PC-3 (cell line): Measurements from ENCODE around the gene FES. TPM values are rescaled to one million over a fixed set of nuclear protein-coding genes. Genes with fewer than 3 reads are reported as not detected.
A peak's percentile ranks its signal among the peaks of the same experiment; 100 is the strongest.

Experiments used
- ATAC-seq: fragments of 200-7000 bp; cut with Tn5 transposase; 2 replicates; pipeline ENCODE4 v1.9.1; 2020; ENCODE audit warnings: mild to moderate bottlenecking, moderate library complexity
- BruUV-seq: library from RNA; stranded (reverse); fragments of 400-500 nt; replicated peaks from 2 replicates; lab custom pipeline; 2021; lab: Mats Ljungman, UMichigan
- CTCF ChIA-PET: fragments of 300-600 bp; sonication (Branson Sonifier 250); formaldehyde crosslinking; loops from one replicate; lab custom pipeline; 2022; ENCODE audit warnings: antibody characterized with exemption; lab: Charles Lee
- POLR2A ChIA-PET: fragments of 300-600 bp; sonication (Branson Sonifier 250); formaldehyde crosslinking; loops from one replicate; lab custom pipeline; 2022; ENCODE audit warnings: antibody characterized with exemption; ENCODE audit not compliant: unreplicated experiment; lab: Charles Lee
- DNase-seq: peaks from one replicate; pipeline ENCODE4 v3.0.0-alpha.2; 2015
- H2AFZ ChIP-seq: fragments of 300-600 bp; sonication (generic); 2 replicates; pipeline ENCODE4 v1.6.0; 2016; ENCODE audit warnings: antibody characterized with exemption, low read length
- H3F3A ChIP-seq: fragments of 300-600 bp; sonication (generic); one replicate; pipeline ENCODE4 v1.6.0; 2017; ENCODE audit warnings: antibody characterized with exemption, low read length, control low read depth, mild to moderate bottlenecking; ENCODE audit not compliant: unreplicated experiment
- H3K27ac ChIP-seq: fragments of 300-600 bp; sonication (generic); 2 replicates; pipeline ENCODE4 v1.5.1; 2016; ENCODE audit warnings: mild to moderate bottlenecking, low read length
- H3K27me3 ChIP-seq: fragments of 300-600 bp; sonication (generic); 2 replicates; pipeline ENCODE4 v1.6.1; 2016; ENCODE audit warnings: low read length, mixed read lengths
- H3K36me3 ChIP-seq: fragments of 300-600 bp; sonication (generic); 2 replicates; pipeline ENCODE4 v1.6.1; 2016; ENCODE audit warnings: low read depth, mixed run types, low read length, mixed read lengths
- H3K4me1 ChIP-seq: fragments of 300-600 bp; sonication (generic); 2 replicates; pipeline ENCODE4 v1.5.1; 2016; ENCODE audit warnings: low read length; ENCODE audit not compliant: insufficient read depth
- H3K4me2 ChIP-seq: fragments of 300-600 bp; sonication (generic); 2 replicates; pipeline ENCODE4 v1.6.0; 2016; ENCODE audit warnings: low read length
- H3K4me3 ChIP-seq: fragments of 300-600 bp; sonication (generic); 2 replicates; pipeline ENCODE4 v1.5.1; 2016; ENCODE audit warnings: mild to moderate bottlenecking, low read length, mixed read lengths
- H3K79me2 ChIP-seq: fragments of 300-600 bp; sonication (generic); 2 replicates; pipeline ENCODE4 v1.6.1; 2017; ENCODE audit warnings: low read length, mixed read lengths
- H3K9ac ChIP-seq: fragments of 300-600 bp; sonication (generic); 2 replicates; pipeline ENCODE4 v1.6.0; 2016; ENCODE audit warnings: mild to moderate bottlenecking, low read length
- H3K9me2 ChIP-seq: fragments of 300-600 bp; sonication (generic); replicated peaks from 2 replicates; pipeline ENCODE4 v1.6.1; 2016; ENCODE audit warnings: mixed run types, low read length, mixed read lengths
- H3K9me3 ChIP-seq: fragments of 300-600 bp; sonication (generic); 2 replicates; pipeline ENCODE4 v1.6.1; 2016; ENCODE audit warnings: low read length, mixed read lengths
- H4K20me1 ChIP-seq: fragments of 300-600 bp; sonication (generic); 2 replicates; pipeline ENCODE4 v1.6.1; 2016; ENCODE audit warnings: low read length, mixed read lengths
- CTCF ChIP-seq: fragments of 300-600 bp; sonication (generic); conservative IDR thresholded peaks from 2 replicates; pipeline ENCODE4 v1.5.1; 2017; ENCODE audit warnings: antibody characterized with exemption, low read depth, mild to moderate bottlenecking, low read length
- EZH2 ChIP-seq: fragments of 300-600 bp; sonication (generic); IDR thresholded peaks from one replicate; pipeline ENCODE4 v1.6.1; 2017; ENCODE audit warnings: antibody characterized with exemption, mild to moderate bottlenecking, low read length; ENCODE audit not compliant: unreplicated experiment
- EZH2phosphoT487 ChIP-seq: fragments of 300-600 bp; sonication (generic); IDR thresholded peaks from 2 replicates; pipeline ENCODE4 v1.6.1; 2018; ENCODE audit warnings: mild to moderate bottlenecking, antibody characterized with exemption, low read length, borderline replicate concordance
- intact Hi-C: fragments of 100-400 bp; cut with micrococcal nuclease; formaldehyde crosslinking; loops from 2 replicates; pipeline ENCODE4 v1.9.0; 2023
- total RNA-seq: library from RNA; depleted of rRNA; stranded (reverse); fragments of >200 nt; gene quantifications from 2 replicates; pipeline ENCODE4 v1.2.3, GENCODE V29; 2014

FES gene
- total RNA-seq, 1 experiment from 2014 or later, result 2.8 TPM

- Histone ChIP-seq H4K20me1 (no peaks in the 10 kb centered on the region), H3K9ac (no peak overlapping the region), H3K79me2 (no peaks in the 10 kb centered on the region), H3K4me3 (no peak overlapping the region), H3K4me2 (no peak overlapping the region), H3F3A (no peaks in the 10 kb centered on the region), H3K27ac (no peak overlapping the region), H3K36me3 (no peaks in the 10 kb centered on the region), H2AFZ (no peak overlapping the region), H3K9me3 (no peaks in the 10 kb centered on the region), H3K9me2 (no peaks in the 10 kb centered on the region), H3K4me1 (no peaks in the 10 kb centered on the region), H3K27me3 (no peaks in the 10 kb centered on the region)
- ATAC-seq (peak; percentile 55), DNase-seq (peak; percentile 41)
- intact Hi-C loops, result no loop called here
- BruUV-seq, result no TSS peak
- TF ChIP-seq CTCF, result no peak
- TF ChIP-seq EZH2phosphoT487, result no peak
- no peak for TF ChIP-seq EZH2
- ChIA-PET POLR2A (no interaction called here), CTCF (interaction anchor here (0.7 kb wide), 1 partner anchor 442 kb away, joined by 8 read pairs; no protein-coding TSS in a partner anchor)
Observed at GRCh38 chr15:90836296-90836871, 47.9 kb upstream of the FES start.

- no peak overlapping the region for H3K4me2 ChIP-seq
- no peaks in the 10 kb centered on the region for H3K36me3 ChIP-seq
- H4K20me1 ChIP-seq, result no peaks in the 10 kb centered on the region
- H3K27ac ChIP-seq, result no peak overlapping the region
- no peak overlapping the region for H3K9ac ChIP-seq
- H3K9me3 ChIP-seq, result no peaks in the 10 kb centered on the region
- no peak for ATAC-seq
- H3K4me1 ChIP-seq, result no peaks in the 10 kb centered on the region
- no peak for DNase-seq
- ChIA-PET CTCF (no interaction called here), POLR2A (no interaction called here)
- TF ChIP-seq EZH2phosphoT487 (no peak), EZH2 (no peak), CTCF (no peak)
- no peaks in the 10 kb centered on the region for H3K27me3 ChIP-seq
- H3K9me2 ChIP-seq, result no peaks in the 10 kb centered on the region
- H3K4me3 ChIP-seq, result no peak overlapping the region
- intact Hi-C loops, result no loop called here
- BruUV-seq, result no TSS peak
- H3F3A ChIP-seq, result no peaks in the 10 kb centered on the region
- no peaks in the 10 kb centered on the region for H3K79me2 ChIP-seq
- no peak overlapping the region for H2AFZ ChIP-seq
Observed at GRCh38 chr15:90837094-90837493, 47.2 kb upstream of the FES start.

GRCh38 chr15:90838139-90838538, 46.2 kb upstream of the FES start:
- DNase-seq (no peak), ATAC-seq (no peak)
- POLR2A ChIA-PET, result no interaction called here
- no peaks in the 10 kb centered on the region for H4K20me1 ChIP-seq
- no peak for TF ChIP-seq CTCF
- TF ChIP-seq EZH2, result no peak
- TF ChIP-seq EZH2phosphoT487, result no peak
- no peaks in the 10 kb centered on the region for H3K27me3 ChIP-seq
- no peaks in the 10 kb centered on the region for H3K9me3 ChIP-seq
- no peaks in the 10 kb centered on the region for H3K9me2 ChIP-seq
- no peak overlapping the region for H3K9ac ChIP-seq
- H3K27ac ChIP-seq, result no peak overlapping the region
- no peaks in the 10 kb centered on the region for H3K4me1 ChIP-seq
- CTCF ChIA-PET, result no interaction called here
- H3K79me2 ChIP-seq, result no peaks in the 10 kb centered on the region
- H3K4me3 ChIP-seq, result no peak overlapping the region
- intact Hi-C loops, result no loop called here
- no peaks in the 10 kb centered on the region for H3K36me3 ChIP-seq
- no peak overlapping the region for H3K4me2 ChIP-seq
- no TSS peak for BruUV-seq
- H2AFZ ChIP-seq, result no peak overlapping the region
- H3F3A ChIP-seq, result no peaks in the 10 kb centered on the region
